ENCODE measurements around the gene DLK1.

The DLK1 gene

DNA sequence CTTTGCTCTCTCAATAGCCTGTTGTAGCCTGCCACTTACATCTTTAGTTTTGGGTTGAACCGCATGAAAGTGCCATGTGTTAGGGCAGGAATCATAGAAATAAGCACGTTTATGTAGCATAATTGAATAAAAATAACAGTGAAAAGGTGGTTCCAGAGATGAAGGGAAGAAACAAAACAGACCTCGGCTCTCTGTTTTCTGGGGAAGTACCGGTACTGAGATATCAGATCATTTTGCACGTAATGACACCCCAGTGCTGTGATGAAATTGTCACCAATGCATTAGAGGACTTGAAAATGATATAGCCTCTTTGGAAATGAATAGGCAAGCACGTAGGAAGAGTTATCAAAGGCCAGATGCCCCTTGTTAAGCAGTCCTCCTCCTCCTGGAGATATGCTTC is 42.5 kb upstream of the DLK1 start:
- Histone ChIP-seq H3K4me3 (ENCODE audit: low read depth, low read length) (no peak overlapping the region), H3K27ac (ENCODE audit: low read depth, low read length) (no peak overlapping the region), H3K9ac (ENCODE audit: low read depth, low read length) (no peak overlapping the region), H3K9me3 (ENCODE audit: control insufficient read depth, insufficient read depth, low read length) (no peaks in the 10 kb centered on the region), H3K27me3 (ENCODE audit: control insufficient read depth, insufficient read depth, low read length) (no peaks in the 10 kb centered on the region), H3K4me1 (ENCODE audit: control insufficient read depth, insufficient read depth, low read length) (peaks cover 8% of the 10 kb centered on the region; the same call in 1 of the 2 replicates), H3K36me3 (ENCODE audit: control insufficient read depth, insufficient read depth, low read length) (no peaks in the 10 kb centered on the region)

DNA sequence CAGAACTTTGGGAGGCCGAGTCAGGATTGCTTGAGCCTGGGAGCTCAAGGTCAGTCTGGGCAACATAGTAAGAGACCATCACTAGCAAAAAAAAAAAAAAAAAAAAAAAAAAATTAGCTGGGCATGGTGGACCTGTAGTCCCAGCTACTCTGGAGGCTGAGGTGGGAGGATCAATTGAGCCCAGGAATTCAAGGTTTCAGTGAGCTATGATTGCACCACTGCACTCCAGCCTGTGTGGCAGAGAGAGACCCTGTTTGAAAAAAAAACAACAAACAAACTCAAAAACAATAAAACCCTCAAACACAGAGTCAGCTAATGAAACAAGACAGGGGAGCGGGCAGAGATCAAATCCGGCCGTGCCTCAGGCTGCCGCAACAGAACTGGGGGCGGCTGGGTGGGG is 41.7 kb upstream of the DLK1 start:
- Histone ChIP-seq H3K36me3 (ENCODE audit: control insufficient read depth, insufficient read depth, low read length) (no peaks in the 10 kb centered on the region), H3K9me3 (ENCODE audit: control insufficient read depth, insufficient read depth, low read length) (no peaks in the 10 kb centered on the region), H3K4me1 (ENCODE audit: control insufficient read depth, insufficient read depth, low read length) (peaks cover 10% of the 10 kb centered on the region; the same call in 1 of the 2 replicates), H3K9ac (ENCODE audit: low read depth, low read length) (no peak overlapping the region), H3K27me3 (ENCODE audit: control insufficient read depth, insufficient read depth, low read length) (no peaks in the 10 kb centered on the region), H3K4me3 (ENCODE audit: low read depth, low read length) (no peak overlapping the region), H3K27ac (ENCODE audit: low read depth, low read length) (no peak overlapping the region)

DNA sequence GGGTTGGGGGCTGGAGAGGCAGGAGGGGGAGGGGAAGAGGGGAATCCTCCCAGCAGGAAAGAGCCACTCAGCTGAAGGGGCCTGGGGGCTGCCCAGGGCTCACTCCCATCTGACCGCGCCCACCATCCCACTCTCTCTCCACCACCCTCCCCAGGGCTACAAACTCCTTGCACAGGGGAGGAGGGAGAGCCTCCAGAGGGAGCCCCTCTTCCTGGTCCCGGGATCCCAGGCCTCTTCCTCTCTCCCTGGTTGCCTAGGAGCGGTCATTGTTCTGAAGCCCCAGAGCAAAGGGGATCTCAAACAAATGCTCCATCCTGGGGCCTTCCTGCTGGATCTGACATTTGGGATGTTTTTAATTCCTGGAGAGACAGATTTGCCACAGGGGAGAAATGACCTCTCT is 39.8 kb upstream of the DLK1 start:
- H3K36me3 ChIP-seq (ENCODE audit: control insufficient read depth, insufficient read depth, low read length) = no peaks in the 10 kb centered on the region
- peaks cover 10% of the 10 kb centered on the region; the same call in 1 of the 2 replicates for H3K4me1 ChIP-seq (ENCODE audit: control insufficient read depth, insufficient read depth, low read length)
- H3K27ac ChIP-seq (ENCODE audit: low read depth, low read length) = no peak overlapping the region
- no peaks in the 10 kb centered on the region for H3K27me3 ChIP-seq (ENCODE audit: control insufficient read depth, insufficient read depth, low read length)
- no peak overlapping the region for H3K9ac ChIP-seq (ENCODE audit: low read depth, low read length)
- H3K9me3 ChIP-seq (ENCODE audit: control insufficient read depth, insufficient read depth, low read length) = no peaks in the 10 kb centered on the region
- H3K4me3 ChIP-seq (ENCODE audit: low read depth, low read length) = no peak overlapping the region

DNA sequence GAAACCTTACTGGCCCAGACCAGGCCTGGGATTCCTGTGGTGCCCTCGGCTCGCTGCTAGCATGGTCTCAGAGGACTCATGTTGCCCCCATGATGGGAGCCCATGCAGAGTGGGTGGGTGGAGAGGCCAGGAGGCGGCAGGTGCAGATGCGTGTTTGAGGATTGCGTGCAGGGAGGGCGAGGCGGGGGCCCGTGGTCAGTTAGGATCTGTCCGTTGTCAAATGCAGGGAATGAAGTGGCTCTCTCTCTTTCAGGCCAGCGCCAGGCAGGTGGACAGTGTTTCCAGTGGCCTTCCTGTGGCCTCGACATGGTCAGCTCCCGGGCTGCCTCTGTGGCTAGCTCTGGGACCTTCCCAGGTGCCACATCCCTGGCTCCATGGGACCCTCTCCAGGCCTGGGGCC is 39.3 kb upstream of the DLK1 start:
- no peaks in the 10 kb centered on the region for H3K27me3 ChIP-seq (ENCODE audit: control insufficient read depth, insufficient read depth, low read length)
- H3K9ac ChIP-seq (ENCODE audit: low read depth, low read length) = no peak overlapping the region
- no peak overlapping the region for H3K4me3 ChIP-seq (ENCODE audit: low read depth, low read length)
- H3K36me3 ChIP-seq (ENCODE audit: control insufficient read depth, insufficient read depth, low read length) = no peaks in the 10 kb centered on the region
- H3K27ac ChIP-seq (ENCODE audit: low read depth, low read length) = no peak overlapping the region
- H3K4me1 ChIP-seq (ENCODE audit: control insufficient read depth, insufficient read depth, low read length) = peaks cover 10% of the 10 kb centered on the region; the same call in 1 of the 2 replicates
- no peaks in the 10 kb centered on the region for H3K9me3 ChIP-seq (ENCODE audit: control insufficient read depth, insufficient read depth, low read length)

DNA sequence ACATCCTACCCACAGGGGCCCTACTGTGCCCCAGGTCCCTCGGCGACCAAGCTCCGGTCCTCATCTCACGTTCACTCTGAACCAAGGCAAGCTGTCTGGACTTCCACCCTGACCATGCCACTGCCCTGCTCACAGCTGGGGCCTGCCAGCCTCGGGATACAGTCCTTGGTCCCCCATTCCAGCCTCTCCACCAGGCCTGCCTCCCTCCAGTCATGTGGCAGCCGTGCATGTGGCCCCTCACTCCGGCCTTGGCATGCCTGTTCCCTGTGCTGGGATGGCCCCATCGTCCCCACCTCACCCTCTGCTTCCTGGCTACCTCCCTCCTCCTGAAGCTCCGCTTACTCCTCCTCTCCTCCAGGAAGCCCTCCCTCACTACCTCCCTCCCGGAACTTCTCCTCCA is 38.6 kb upstream of the DLK1 start:
- H3K27ac ChIP-seq (ENCODE audit: low read depth, low read length) = no peak overlapping the region
- H3K27me3 ChIP-seq (ENCODE audit: control insufficient read depth, insufficient read depth, low read length) = no peaks in the 10 kb centered on the region
- peaks cover 10% of the 10 kb centered on the region; the same call in 1 of the 2 replicates for H3K4me1 ChIP-seq (ENCODE audit: control insufficient read depth, insufficient read depth, low read length)
- no peaks in the 10 kb centered on the region for H3K9me3 ChIP-seq (ENCODE audit: control insufficient read depth, insufficient read depth, low read length)
- H3K4me3 ChIP-seq (ENCODE audit: low read depth, low read length) = no peak overlapping the region
- H3K9ac ChIP-seq (ENCODE audit: low read depth, low read length) = no peak overlapping the region
- H3K36me3 ChIP-seq (ENCODE audit: control insufficient read depth, insufficient read depth, low read length) = no peaks in the 10 kb centered on the region

DNA sequence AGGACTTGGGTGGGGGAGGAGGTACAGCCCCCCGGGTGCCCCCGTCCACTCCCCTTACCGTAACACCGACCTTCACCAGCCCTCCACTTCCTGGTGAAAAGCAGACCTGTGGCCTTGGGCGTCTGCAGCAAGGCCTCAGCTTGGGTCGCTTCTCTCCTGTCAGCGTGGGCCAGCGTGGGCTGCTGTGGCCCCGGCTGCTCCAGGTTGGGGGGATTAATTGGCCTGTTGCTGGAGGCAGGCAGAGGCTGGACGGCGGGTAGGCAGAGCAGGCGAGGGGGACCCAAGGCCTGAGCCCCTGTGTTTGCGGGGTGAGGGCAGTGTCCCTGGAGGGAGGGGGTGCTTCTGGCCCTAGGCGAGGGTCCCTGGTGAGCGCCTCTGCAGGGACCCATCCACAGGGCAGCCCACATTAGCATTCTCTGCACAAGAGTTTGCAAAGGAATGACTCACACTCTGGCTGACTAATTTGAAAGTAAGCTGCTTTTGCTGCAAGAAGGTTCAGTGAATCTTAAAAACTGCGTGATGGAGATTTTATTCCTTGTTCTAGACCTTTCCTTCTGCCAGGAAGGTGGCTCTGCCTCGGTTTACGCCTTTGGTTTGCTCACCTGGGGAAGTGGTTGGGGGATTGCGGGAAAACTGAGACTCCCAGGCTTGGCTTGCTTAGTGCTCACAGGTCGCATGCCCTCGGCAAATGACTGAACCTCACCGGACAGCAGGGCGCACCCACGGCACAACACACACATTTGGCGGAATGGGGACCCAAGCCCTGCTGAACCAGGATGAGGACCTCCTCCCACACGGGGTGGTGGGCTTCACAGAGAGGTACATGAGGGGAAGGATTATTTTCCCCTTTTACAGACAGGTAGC is 37.9 kb upstream of the DLK1 start:
- Histone ChIP-seq H3K36me3 (ENCODE audit: control insufficient read depth, insufficient read depth, low read length) (no peaks in the 10 kb centered on the region), H3K4me3 (ENCODE audit: low read depth, low read length) (no peak overlapping the region), H3K4me1 (ENCODE audit: control insufficient read depth, insufficient read depth, low read length) (peaks cover 10% of the 10 kb centered on the region; the same call in 1 of the 2 replicates), H3K9ac (ENCODE audit: low read depth, low read length) (no peak overlapping the region), H3K27ac (ENCODE audit: low read depth, low read length) (peak overlapping the region; percentile 60), H3K27me3 (ENCODE audit: control insufficient read depth, insufficient read depth, low read length) (no peaks in the 10 kb centered on the region), H3K9me3 (ENCODE audit: control insufficient read depth, insufficient read depth, low read length) (no peaks in the 10 kb centered on the region)

DNA sequence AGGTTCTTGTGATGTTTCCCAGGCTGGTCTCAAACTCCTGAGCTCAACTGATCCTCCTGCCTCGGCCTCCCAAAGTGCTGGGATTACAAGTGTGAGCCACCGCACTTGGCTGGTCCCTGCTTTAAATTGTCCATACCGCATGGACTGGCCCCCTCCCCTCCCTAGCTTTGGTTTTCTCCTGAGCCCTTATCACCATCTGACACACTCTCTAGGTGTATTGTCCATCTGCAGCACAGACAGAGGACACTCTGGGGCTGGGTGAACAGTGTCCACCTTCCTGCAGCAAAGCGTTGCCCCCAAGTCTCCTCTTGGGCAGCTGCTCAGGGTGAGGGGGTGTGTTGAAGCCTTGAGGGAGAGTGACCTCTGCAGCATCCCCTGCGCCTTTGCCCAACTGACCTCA is 36.0 kb upstream of the DLK1 start:
- H3K27ac ChIP-seq (ENCODE audit: low read depth, low read length) = no peak overlapping the region
- H3K36me3 ChIP-seq (ENCODE audit: control insufficient read depth, insufficient read depth, low read length) = no peaks in the 10 kb centered on the region
- no peaks in the 10 kb centered on the region for H3K27me3 ChIP-seq (ENCODE audit: control insufficient read depth, insufficient read depth, low read length)
- H3K9ac ChIP-seq (ENCODE audit: low read depth, low read length) = no peak overlapping the region
- no peak overlapping the region for H3K4me3 ChIP-seq (ENCODE audit: low read depth, low read length)
- H3K9me3 ChIP-seq (ENCODE audit: control insufficient read depth, insufficient read depth, low read length) = no peaks in the 10 kb centered on the region
- H3K4me1 ChIP-seq (ENCODE audit: control insufficient read depth, insufficient read depth, low read length) = peaks cover 10% of the 10 kb centered on the region; the same call in 1 of the 2 replicates

DNA sequence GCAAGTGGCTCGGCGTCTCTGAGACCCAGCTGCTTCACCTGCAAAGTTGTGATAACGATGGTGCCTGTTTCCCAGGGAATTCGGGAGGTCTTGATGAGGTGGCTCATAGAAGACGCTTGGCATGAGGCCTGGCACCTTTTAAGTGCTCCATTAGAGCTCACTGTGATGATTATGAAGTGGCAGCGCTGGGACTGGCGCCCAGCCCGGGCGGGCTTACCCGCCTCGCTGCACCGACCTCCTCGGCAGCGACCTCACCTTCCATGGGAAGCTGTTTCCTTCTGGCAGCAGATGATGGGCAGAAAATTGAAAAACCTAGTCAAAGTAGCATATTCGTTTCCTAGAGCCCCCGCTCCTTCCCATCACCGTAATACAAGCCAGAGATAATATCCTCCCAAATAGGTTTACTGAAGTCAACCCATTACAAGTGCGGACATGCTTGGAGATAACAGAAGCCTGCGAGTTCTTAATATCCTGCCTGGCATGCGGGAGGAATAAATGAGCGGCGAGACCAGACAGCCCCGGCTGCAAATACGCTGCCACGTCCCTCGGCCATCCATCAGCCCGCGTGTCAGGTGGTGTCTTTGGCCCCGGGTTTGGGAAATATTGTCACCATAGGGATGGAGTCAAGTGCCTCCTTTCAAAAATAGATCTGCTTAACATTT is 35.2 kb upstream of the DLK1 start:
- Histone ChIP-seq H3K27ac (ENCODE audit: low read depth, low read length) (no peak overlapping the region), H3K9me3 (ENCODE audit: control insufficient read depth, insufficient read depth, low read length) (no peaks in the 10 kb centered on the region), H3K36me3 (ENCODE audit: control insufficient read depth, insufficient read depth, low read length) (no peaks in the 10 kb centered on the region), H3K4me1 (ENCODE audit: control insufficient read depth, insufficient read depth, low read length) (peaks cover 10% of the 10 kb centered on the region; the same call in 1 of the 2 replicates), H3K9ac (ENCODE audit: low read depth, low read length) (no peak overlapping the region), H3K4me3 (ENCODE audit: low read depth, low read length) (no peak overlapping the region), H3K27me3 (ENCODE audit: control insufficient read depth, insufficient read depth, low read length) (no peaks in the 10 kb centered on the region)

DNA sequence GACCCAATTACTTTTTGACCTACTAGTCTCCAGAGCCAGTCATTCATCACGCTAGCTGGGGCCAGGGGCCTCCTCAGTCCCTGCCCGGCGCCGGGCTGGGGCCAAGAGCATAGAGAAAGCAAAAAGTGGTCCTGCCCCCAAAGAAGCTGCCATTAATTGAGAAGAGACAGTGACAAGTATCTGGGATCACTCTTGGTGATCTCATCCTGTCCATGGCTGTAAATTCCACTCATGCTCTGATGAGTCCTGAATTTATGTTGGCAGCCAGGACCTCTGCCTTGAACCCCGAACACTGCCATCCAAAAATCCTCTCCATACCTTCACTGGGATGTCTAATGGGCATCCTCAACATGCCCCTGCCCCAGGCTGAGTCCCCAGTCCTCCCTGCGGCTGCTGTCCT is 34.4 kb upstream of the DLK1 start:
- Histone ChIP-seq H3K9me3 (ENCODE audit: control insufficient read depth, insufficient read depth, low read length) (no peaks in the 10 kb centered on the region), H3K4me1 (ENCODE audit: control insufficient read depth, insufficient read depth, low read length) (peaks cover 10% of the 10 kb centered on the region; the same call in 1 of the 2 replicates), H3K4me3 (ENCODE audit: low read depth, low read length) (no peak overlapping the region), H3K27ac (ENCODE audit: low read depth, low read length) (no peak overlapping the region), H3K9ac (ENCODE audit: low read depth, low read length) (no peak overlapping the region), H3K27me3 (ENCODE audit: control insufficient read depth, insufficient read depth, low read length) (no peaks in the 10 kb centered on the region), H3K36me3 (ENCODE audit: control insufficient read depth, insufficient read depth, low read length) (no peaks in the 10 kb centered on the region)

DNA sequence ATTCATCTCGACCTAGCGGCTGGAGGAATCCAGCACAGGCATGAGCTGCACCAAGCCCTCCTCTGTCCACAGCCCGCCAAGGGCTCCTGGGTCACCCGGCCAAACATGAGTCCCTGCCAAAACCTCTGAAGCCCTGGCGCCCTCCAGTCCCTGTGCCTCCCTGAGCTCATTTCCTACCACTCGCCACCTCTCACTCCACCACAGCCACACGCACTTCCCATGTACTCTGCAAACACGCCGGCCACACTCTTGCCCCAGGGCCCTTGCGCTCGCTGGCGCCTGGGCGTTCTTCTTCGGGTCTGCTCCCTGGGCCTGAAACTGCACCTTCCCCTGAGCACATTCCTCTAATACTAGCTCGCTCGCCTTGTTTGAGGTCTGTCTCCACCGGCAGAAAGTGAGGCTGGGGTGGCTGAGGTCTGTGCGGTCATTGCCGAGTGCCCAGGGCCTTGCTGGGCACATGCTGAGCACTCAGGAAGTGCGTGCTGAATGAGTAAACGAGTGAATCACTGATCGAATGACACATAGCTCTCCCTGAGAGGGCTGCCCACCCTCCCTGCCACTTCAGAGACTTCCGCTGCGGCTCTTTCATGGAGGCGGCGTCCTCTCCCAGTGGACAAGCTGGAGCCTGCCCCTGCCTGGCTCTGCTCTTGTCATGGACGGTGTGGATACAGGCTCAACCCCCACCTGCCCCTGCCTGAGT is 33.7 kb upstream of the DLK1 start:
- H3K4me1 ChIP-seq (ENCODE audit: control insufficient read depth, insufficient read depth, low read length) = peaks cover 10% of the 10 kb centered on the region; the same call in 1 of the 2 replicates
- H3K9ac ChIP-seq (ENCODE audit: low read depth, low read length) = no peak overlapping the region
- no peaks in the 10 kb centered on the region for H3K36me3 ChIP-seq (ENCODE audit: control insufficient read depth, insufficient read depth, low read length)
- no peak overlapping the region for H3K4me3 ChIP-seq (ENCODE audit: low read depth, low read length)
- no peak overlapping the region for H3K27ac ChIP-seq (ENCODE audit: low read depth, low read length)
- H3K27me3 ChIP-seq (ENCODE audit: control insufficient read depth, insufficient read depth, low read length) = no peaks in the 10 kb centered on the region
- H3K9me3 ChIP-seq (ENCODE audit: control insufficient read depth, insufficient read depth, low read length) = no peaks in the 10 kb centered on the region
